GM04504 (cell line): ENCODE data around the gene CCDC142.

Source experiments
- DNase-seq: peaks from one replicate; pipeline ENCODE4 v3.0.0-alpha.2; 2012; ENCODE audit warnings: low read depth

Gene CCDC142, protein sequence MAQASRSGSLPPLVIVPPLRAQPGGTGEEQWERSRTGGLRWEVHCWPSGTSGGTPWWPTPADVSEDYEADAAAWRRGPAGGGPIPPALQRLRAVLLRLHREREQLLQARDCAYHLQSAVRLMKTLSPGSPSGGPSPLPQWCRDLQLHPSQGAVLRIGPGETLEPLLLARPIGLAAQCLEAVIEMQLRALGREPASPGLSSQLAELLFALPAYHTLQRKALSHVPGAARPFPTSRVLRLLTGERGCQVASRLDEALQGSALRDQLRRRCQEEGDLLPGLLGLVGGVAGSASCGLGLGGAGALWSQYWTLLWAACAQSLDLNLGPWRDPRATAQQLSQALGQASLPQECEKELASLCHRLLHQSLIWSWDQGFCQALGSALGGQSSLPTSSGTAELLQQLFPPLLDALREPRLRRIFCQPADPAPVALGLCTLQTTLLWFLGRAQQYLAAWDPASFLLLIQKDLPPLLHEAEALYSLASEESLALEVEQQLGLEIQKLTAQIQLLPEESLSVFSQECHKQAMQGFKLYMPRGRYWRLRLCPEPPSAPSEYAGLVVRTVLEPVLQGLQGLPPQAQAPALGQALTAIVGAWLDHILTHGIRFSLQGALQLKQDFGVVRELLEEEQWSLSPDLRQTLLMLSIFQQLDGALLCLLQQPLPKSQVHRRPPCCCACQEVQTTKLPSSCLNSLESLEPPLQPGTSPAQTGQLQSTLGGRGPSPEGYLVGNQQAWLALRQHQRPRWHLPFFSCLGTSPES

DNA sequence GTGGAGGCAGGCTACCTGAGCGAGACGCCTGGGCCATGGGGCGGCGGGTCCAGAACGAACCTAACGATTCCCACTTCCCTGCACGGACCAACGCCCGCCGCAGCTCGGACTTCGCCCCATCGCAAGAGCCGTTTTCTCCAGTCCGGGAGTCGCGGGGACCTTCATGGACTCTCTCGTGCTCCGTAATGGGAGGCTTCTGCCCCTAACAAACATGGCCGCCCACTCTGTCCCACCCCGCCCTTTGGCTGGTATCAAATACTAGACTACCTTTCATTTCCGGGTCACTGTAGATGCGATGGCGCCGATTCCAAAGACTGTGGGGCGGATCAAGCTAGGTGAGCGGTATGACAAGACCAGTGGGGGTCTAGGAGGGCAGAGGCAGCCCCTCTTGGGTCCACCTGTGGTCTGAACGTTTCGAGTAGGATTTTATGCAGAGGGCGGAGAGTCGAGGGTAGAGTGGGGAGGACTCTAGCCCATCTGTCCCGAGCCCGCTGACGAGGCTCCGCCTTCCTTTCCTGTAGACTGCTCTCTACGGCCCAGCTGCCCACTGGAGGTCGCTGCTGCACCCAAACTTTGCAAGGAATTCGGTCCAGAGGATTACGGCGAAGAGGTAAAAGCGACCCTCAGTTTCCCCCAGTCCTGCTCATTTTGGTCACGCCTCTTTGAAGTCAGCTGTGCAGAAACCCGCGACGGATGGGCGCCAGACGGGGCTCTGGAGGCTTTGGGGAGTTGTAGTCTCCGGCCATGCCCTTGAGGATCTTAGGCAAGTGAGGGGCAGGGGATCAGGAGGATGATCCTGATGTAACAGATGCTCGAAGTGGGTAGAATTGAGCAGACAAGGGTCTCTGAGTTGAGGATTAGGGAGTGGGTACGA, at the start of gene CCDC142, which contains the start of gene TTC31:
TSS of gene CCDC142 (minus strand) at position 198 of the 874 bp plus-strand sequence. CDS start at position 37, 161 bp downstream.
TSS of gene TTC31 (plus strand) at position 281 of the 874 bp plus-strand sequence. CDS start at position 296, 15 bp downstream.
- DNase-seq = peak; percentile 91

GRCh38 chr2:74532222-74532621, 49.4 kb upstream of the CCDC142 start:
- DNase-seq = no peak

DNA sequence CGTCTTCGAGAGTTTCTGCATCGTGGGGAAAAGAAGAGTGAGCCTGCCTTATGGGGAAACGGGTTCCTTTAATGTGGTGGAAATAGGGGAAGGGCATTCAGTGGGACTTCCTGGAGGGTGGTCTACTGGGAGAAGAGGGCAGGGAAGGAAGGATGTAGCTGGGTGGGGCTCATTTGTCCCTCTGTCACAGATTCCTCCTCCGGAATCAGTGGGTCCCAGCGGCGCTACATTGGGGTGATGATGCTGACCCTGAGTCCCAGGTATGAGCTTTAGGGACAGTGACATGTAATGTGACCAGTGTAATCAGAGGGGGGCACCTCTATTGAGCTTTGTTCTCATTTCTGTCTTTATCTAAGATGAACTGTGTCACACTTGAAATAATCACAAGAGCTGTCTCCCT, 48.9 kb upstream of the CCDC142 start:
- no peak for DNase-seq

- DNase-seq = no peak
These were observed 47.7 kb upstream of the CCDC142 start for GRCh38 chr2:74530239-74531187.

- peak; percentile 99 for DNase-seq
These were observed 46.8 kb upstream of the CCDC142 start, which contains the start of the genes AUP1 and HTRA2 for GRCh38 chr2:74529357-74530238. AUP1 (minus strand) TSS chr2:74529706; CDS start chr2:74529629, 77 bp downstream. HTRA2 (plus strand) TSS chr2:74529933; CDS start chr2:74530007, 74 bp downstream.

DNA sequence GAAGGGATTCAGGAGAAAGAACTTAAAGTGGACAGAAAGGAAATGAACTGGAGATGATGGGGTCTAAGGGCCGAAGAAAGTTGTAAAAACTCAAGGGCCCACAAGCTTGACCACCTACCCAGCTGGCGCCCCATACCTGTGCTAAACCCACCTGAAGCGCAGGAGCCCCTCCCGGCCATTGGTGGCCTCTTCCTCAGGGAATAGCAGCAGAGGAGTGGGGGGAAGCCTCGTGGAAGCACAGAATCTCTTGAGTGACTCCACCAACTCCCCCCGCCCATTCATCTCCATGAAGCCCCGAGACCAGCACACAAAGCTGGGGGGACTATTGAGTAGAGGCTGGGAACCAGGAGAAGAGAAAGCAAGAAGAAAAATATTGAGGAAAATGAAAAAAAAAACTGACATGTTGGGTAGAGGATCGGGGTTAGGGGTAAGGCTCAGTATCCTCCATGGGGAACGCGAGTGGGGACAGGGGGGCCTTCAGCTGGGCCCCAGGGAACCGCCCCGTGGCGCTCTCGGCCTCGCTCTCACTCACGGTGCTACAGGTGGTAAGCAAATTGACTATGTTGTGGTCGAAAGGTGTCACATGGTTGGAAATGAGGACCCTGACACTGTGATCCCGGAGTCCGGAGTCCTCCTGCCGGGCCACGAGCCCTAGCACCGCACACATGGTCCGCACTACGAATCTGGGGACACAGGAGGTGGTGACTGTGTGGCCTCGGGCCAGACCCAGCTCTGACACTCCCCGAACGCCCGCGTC, 46.0 kb upstream of the CCDC142 start:
- no peak for DNase-seq

GRCh38 chr2:74527741-74528140, 44.9 kb upstream of the CCDC142 start:
- DNase-seq = no peak

DNA sequence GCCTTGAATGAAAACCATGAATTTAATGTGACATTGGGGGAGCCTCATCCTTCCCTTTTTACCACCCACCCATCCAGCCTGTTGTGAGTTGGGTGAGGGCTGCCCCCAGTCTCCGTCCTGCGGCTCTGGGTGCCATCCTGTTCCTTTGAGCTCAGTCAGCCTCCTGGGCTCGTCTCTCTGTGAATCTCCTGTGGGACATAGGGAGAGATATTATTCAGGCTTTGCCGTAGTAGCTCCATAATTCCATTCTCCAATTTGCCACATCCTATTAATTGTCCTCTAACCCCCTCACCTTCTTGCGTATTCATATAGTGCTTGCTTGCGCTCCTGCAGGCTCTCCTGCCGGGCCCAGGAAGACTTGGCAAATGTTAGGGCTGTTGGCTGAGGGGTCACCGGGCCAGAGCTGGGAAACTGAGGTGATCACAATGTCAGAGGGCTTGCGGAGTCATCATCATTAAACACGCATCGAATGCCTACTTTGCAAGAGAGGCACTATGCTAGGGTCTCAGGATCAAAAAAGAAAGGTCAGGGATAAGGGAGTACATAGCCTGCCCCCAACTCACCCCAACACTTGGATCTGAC, 43.9 kb upstream of the CCDC142 start:
- no peak for DNase-seq

DNA sequence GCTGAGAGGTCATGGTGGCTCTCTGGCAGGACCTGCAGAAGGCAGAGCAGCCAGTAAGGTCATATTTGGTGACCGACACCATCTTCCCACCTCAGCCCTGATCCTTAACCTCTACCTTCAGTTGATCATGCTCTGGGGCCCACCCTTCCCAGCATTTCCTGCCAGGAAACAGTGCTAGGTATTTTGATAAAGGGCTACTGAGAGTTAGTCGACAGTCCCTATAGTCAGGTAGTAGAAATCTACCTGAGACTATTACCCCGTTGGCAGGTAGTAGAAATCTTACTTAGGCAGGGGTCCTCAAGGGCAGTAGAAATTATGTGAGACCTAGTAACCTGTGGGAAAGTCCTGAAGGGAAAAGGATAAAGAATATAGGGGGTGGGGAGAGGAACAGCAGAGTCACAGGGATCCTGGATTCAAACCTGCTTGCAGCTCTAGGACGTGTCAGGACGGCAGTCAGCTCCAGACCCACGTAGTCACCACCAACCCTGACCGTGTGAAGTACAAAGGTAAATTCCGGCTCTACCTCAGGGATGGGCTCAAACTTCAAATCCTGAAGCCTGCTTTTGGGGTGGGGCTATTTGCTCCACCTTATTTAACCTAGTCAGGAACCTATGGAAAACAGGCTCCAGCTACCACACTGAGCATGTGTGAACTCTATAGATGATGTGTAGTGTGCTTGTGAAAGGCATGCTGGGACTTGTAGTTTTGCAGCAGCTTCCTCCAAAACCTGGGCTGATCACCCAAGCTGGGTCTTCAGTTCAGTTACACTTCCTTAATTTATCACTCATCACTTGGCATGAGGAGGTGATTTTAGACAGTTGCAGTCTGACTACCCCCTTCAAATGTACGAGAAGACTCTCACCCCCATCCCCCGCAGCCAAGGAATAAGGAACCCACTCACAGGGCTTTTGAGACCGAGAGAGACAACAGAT, 43.2 kb upstream of the CCDC142 start, which contains the start of gene DQX1:
TSS of gene DQX1 (minus strand) at position 515 of the 932 bp plus-strand sequence. CDS start at position 13, 502 bp downstream.
- DNase-seq = no peak

DNA sequence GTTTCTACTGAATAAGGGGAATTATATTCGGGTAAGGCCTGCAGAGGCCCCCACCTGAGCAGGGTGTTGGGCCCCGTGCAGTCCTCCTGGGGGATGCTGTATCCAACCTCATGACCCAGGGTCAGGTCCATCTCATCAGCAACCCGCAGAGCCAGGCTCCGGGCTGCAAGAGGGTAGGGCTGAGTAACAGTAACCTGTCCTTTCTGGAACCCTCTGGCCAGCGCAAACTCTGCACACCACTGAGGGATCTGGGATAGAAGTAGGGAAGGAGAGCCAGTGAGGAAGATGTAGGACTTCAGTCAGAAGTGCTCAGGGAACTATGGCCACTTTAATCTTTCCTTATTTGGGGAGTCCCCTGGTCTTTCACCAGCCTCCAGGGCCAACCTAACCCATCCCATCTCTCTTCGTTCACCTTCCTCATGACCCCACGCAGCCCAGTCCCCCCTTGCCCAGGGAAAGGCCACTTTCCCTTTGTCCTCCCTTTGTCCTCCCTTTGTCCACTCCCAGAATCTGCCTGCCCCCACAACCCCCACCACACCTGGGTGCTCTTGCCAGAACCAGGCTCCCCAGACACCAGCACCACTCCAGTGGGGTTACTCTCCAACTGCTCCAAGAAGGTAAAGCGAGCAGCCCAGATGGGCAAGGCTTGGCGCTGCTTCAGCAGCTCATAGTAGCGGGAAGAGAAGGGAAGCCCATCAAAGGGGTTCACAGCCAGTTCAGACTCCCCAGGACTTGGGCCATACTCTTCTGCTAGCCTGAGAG, 42.3 kb upstream of the CCDC142 start:
- DNase-seq = no peak

DNA sequence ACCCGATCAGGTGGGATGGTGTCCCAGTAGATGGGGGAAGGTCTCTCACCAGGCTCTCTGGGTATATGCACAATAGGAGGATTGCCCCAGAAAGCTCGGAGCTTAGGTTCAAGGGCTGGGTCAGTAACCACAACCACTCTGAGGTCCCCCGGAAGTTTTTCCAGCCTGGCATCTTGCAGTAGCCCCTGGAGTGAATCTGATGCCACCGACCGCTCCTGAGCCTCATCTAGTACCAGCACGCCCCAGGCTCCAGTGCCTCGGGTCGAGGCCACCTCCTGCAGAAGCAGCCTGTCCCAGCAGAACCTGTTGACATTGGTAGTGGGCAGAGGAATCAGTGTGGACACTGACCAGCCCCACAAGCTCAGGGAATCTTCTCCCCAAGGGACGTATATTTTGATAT, 41.2 kb upstream of the CCDC142 start:
- no peak for DNase-seq

DNA sequence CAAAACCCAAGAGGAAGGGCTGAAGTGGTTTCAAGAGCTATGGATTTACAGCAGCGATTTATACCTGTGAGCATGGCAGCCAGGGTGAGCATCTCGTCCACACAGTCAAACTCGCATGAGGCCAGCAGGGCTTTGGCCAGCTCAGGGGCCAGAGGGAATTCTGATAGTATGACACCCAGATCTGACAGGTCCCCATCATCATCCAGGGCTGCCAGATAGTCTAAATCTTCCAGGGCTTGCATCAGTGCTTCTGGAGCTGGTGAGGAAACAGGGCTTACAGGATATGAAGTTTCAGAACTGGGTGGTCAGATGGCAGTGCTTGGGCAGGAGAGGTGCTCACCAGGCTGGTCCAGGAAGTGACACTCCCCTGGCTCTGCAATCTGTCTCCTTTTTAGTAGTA, 39.7 kb upstream of the CCDC142 start:
- no peak for DNase-seq

DNA sequence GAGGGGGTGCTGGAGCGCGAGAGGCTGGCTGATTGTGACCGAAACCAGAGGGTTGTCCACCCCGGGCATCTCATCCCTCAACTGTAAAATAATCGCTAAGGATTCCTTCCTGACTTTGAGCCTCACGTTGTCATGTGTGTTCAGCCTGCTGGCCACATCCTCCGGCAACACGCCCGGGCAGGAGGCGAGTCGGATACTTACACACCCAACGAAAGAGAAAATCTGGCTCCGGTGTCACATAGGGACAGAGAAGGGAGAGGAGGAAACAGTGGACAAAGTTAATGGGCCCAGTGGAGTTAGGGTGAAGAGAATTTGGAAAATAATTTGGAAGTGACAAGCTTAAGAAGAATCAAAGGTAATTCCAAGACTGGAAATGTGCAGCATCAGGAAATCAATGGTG, 33.9 kb upstream of the CCDC142 start:
- no peak for DNase-seq

DNA sequence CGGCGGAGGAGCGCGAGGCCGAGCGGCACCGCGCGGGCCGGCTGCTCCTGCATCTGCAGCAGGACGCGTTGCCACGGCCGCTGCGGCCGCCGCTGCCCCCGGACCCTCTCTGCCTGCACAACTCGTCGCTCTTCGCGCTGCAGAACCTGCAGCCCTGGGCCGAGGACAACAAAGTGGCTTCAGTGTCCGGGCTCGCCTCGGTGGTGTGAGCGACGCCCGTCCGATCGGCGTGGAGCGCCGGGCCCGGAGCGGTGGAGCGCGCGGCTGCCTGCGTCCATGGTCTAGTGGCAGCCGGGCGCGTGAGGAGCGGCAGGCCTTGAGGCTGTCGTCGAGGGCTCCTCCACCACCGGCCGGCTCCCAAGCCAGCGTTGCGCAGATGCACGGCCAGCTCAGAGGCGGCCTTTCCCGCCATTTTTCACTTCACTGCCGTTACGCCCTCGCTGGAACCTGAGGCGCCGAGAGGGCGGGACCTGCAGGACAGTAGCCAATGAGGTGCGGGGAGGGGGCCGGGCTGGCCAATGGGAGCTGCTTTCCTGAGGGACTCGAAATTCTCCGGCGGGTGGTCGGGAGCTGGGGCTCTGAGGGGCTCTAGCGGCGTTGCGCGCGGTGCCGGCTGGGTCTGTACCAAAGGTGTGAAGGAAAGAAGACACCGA, 33.3 kb upstream of the CCDC142 start:
- DNase-seq = no peak

DNA sequence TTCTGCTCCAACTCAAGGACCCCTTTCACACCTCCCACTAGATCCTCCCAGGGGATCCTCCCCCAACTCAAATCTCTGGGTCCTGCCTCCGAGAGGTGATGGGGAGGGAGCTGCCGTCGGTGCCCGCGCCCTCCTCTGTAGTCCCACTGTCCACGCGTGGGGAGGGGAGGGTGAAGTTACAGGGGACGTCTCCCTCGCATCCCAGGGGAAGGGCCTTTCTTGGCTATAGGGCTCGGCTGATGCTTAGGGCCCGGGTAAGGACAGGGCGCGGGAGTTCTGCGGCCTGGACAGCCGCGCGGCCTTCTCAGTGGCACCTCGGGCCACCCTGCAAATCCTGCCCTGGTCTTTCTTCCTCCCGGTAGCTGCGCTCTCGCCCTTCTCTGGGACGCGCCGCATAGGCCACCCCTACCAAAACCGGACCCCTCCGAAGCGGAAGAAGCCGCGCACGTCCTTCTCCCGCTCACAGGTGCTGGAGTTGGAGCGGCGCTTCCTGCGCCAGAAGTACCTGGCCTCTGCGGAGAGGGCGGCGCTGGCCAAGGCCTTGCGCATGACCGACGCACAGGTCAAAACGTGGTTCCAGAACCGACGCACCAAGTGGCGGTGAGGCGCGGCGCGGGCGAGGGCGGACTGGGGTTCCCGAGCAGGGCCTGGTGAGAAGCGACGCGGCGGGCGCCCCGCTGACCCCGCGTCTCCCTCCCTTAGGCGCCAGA, 32.6 kb upstream of the CCDC142 start:
- DNase-seq = no peak
